Measurements from ENCODE around the gene CACNA2D3.

The CACNA2D3 gene

DNA sequence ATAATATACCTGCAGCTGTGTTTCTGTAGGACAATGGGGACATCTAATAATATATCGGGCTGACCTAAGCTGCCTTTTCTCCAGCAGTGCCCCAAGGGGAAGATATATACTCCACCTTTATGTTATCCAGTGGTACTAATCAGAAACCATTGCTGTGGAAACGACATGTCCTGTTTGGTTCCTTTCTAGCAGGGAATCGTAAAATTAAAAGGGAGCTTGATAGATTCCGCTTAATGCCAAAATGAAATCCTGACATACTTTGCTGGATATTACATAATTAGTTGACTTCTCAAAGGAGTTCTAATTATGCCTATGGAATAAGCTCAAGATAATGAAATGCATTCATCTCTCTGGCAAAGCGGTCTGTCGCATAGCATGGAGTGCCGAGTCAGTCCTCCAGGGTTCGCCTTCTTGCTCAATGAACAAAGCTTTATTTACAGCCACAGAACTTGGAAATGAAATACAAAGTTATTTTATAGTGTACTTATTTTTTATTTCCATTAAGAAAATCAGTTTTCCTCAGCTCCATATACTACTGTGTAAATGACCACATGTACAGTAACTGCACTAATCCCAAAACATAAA lies 542.8 kb downstream of the CACNA2D3 start:
- TF ChIP-seq, protein P1, sequence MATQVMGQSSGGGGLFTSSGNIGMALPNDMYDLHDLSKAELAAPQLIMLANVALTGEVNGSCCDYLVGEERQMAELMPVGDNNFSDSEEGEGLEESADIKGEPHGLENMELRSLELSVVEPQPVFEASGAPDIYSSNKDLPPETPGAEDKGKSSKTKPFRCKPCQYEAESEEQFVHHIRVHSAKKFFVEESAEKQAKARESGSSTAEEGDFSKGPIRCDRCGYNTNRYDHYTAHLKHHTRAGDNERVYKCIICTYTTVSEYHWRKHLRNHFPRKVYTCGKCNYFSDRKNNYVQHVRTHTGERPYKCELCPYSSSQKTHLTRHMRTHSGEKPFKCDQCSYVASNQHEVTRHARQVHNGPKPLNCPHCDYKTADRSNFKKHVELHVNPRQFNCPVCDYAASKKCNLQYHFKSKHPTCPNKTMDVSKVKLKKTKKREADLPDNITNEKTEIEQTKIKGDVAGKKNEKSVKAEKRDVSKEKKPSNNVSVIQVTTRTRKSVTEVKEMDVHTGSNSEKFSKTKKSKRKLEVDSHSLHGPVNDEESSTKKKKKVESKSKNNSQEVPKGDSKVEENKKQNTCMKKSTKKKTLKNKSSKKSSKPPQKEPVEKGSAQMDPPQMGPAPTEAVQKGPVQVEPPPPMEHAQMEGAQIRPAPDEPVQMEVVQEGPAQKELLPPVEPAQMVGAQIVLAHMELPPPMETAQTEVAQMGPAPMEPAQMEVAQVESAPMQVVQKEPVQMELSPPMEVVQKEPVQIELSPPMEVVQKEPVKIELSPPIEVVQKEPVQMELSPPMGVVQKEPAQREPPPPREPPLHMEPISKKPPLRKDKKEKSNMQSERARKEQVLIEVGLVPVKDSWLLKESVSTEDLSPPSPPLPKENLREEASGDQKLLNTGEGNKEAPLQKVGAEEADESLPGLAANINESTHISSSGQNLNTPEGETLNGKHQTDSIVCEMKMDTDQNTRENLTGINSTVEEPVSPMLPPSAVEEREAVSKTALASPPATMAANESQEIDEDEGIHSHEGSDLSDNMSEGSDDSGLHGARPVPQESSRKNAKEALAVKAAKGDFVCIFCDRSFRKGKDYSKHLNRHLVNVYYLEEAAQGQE (IDR thresholded peaks at IDR 0.05; ENCODE audit: insufficient read depth in 1 of 2, low read depth in 2 of 2, low read length in 2 of 2): no peak
- TF ChIP-seq TAF1 (IDR thresholded peaks at IDR 0.05; ENCODE audit: borderline replicate concordance, insufficient read depth, low read length) (no peak), POLR2AphosphoS5 (IDR thresholded peaks at IDR 0.05; ENCODE audit: low read depth, low read length) (no peak), FOXP2 (optimal IDR thresholded peaks at IDR 0.05; ENCODE audit: borderline replicate concordance, extremely low read depth, extremely low read length, insufficient read depth) (no peak), SIN3A (IDR thresholded peaks at IDR 0.05; ENCODE audit: borderline replicate concordance, insufficient read depth, low read length) (no peak)

DNA sequence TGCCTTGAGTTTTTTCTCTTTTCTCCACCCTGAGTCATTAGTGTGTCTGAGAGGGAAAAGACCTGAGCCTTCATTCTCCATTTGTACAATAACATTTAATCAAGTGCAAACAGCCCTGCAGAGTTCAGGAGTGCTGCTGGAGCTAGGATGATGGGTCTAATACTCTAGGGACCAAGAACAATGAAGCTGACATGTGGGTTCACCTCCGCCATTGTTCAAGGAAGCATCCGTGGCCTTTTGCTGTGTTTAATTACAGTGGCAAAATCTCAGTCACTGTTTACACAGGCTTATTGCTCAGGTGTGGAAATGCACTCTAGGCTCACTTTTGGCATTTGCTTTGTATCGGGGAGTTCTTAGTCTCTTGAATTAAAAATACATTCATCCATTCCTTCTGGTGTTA lies 545.9 kb downstream of the CACNA2D3 start:
- TF ChIP-seq, protein P1 (IDR thresholded peaks at IDR 0.05; ENCODE audit: insufficient read depth in 1 of 2, low read depth in 2 of 2, low read length in 2 of 2): no peak
- no peak for TF ChIP-seq SIN3A (IDR thresholded peaks at IDR 0.05; ENCODE audit: borderline replicate concordance, insufficient read depth, low read length)
- no peak for TF ChIP-seq FOXP2 (optimal IDR thresholded peaks at IDR 0.05; ENCODE audit: borderline replicate concordance, extremely low read depth, extremely low read length, insufficient read depth)
- no peak for TF ChIP-seq TAF1 (IDR thresholded peaks at IDR 0.05; ENCODE audit: borderline replicate concordance, insufficient read depth, low read length)
- no peak for TF ChIP-seq POLR2AphosphoS5 (IDR thresholded peaks at IDR 0.05; ENCODE audit: low read depth, low read length)

DNA sequence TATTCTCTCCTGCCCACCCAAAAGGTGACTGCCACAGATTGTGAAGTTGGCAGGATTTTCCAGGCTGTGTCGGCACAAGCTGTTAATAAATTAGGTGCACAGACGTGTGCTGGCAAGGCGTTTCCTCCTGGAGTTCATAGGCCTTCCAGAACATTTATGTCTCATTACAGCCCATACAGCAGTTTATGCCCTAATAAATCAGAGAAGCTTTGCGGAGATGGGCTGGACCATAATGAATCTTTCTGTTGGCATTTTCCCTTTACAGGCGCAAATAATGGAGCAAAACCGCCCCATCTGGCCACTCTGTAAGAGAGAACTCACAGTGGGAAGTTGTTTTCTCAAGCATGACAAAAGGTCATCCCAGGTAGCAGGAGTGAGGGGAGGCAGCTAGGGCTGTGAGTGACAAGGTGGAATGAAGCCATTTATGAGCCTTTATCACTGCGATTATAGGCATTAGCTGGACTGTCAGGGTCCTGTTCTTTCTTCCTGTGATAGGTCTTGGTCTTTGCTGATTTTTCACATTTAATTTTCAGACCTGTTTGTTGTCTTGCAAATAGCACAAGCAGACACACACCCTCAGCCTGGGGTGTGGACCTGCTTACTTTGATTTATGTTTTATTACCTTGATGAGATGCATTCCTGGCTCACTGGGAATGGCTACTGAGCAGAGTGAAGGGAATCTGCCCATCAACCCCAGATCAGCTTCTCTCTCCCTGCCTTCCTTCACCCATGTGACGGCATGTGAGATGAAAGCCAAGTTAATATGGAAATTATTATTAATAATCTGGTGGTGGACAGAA lies 548.0 kb downstream of the CACNA2D3 start:
- TF ChIP-seq FOXP2 (optimal IDR thresholded peaks at IDR 0.05; ENCODE audit: borderline replicate concordance, extremely low read depth, extremely low read length, insufficient read depth) (no peak), SIN3A (IDR thresholded peaks at IDR 0.05; ENCODE audit: borderline replicate concordance, insufficient read depth, low read length) (no peak), TAF1 (IDR thresholded peaks at IDR 0.05; ENCODE audit: borderline replicate concordance, insufficient read depth, low read length) (no peak), POLR2AphosphoS5 (IDR thresholded peaks at IDR 0.05; ENCODE audit: low read depth, low read length) (no peak)
- TF ChIP-seq, protein P1 (IDR thresholded peaks at IDR 0.05; ENCODE audit: insufficient read depth in 1 of 2, low read depth in 2 of 2, low read length in 2 of 2): no peak

DNA sequence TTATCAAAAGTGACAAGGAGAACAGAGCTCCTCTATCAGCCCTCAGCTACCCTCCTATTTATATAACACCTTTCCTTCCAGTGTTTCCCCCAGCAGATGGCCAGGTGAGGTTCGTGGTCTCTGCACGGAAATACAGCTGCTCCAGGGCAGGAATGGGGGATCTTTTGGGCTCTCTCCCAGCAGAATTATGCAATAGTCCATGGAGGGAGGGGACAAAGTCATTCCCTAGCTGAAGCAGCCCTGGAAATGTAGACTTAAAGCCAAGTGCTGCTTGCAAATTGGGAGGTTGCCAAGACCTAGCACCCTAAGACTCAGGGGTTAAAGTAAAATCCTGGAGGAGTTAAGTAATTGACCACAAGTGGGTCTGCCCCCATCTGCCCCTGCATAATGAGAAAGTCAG lies 549.2 kb downstream of the CACNA2D3 start:
- TF ChIP-seq POLR2AphosphoS5 (IDR thresholded peaks at IDR 0.05; ENCODE audit: low read depth, low read length) (no peak), TAF1 (IDR thresholded peaks at IDR 0.05; ENCODE audit: borderline replicate concordance, insufficient read depth, low read length) (no peak), FOXP2 (optimal IDR thresholded peaks at IDR 0.05; ENCODE audit: borderline replicate concordance, extremely low read depth, extremely low read length, insufficient read depth) (no peak), SIN3A (IDR thresholded peaks at IDR 0.05; ENCODE audit: borderline replicate concordance, insufficient read depth, low read length) (no peak)
- TF ChIP-seq, protein P1 (IDR thresholded peaks at IDR 0.05; ENCODE audit: insufficient read depth in 1 of 2, low read depth in 2 of 2, low read length in 2 of 2): no peak
